Dermis blood vessel endothelial cell (primary cell): ENCODE measurements around the gene DOK6. TPM values are rescaled to one million over a fixed set of nuclear protein-coding genes. Genes with fewer than 3 reads are reported as not detected.

Source experiments
- DNase-seq: peaks from one replicate; pipeline ENCODE4 v3.0.0; 2010
- total RNA-seq: library from RNA; depleted of rRNA; stranded (reverse); fragments of >200 nt; gene quantifications from 2 replicates; pipeline ENCODE4 v1.2.3, GENCODE V29; 2014

Gene DOK6
- total RNA-seq, 1 donor from 2014 or later, result under 0.01 TPM

GRCh38 chr18:69444221-69444620 lies 43.5 kb downstream of the DOK6 start:
- DNase-seq, result no peak

DNA sequence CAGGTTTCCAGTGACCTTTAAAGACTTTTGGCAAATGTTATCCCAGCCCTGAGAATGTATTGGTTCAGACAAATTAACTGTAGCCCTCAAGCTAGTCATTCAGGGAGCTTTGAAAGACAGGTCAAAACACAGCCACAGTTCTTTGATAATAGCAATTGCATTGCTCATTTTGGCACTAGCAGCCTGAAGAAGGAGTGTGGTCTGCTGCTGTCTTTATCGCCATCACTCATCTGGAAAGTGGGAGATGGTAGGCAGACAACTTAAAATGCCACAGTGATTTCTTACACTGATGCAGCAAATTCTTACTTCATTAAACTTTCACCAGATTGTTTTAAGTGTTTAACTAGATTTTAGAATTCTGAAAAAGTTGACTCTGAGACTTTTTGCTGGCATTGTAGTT lies 47.2 kb downstream of the DOK6 start:
- DNase-seq, result no peak

DNA sequence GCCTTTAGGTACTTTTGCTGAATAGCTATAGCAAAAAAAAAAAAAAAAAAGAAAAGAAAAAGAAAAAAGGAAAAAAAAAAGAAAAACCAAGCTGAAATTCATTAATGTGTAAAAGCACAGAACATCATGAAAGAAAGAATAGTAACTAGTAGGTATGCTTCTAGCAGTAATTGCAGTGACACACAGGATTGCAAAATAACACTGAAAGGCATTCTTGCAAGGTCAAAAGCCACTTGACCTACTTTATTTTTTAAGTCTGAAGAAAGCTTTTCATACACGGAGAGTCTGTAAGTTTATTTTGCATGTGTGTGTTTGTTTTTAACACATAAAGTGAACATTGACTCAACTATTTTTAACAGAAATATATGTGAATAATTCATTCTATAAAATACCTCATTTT lies 54.4 kb downstream of the DOK6 start:
- no peak for DNase-seq

- DNase-seq, result no peak
Measured at GRCh38 chr18:69469444-69469919, 68.8 kb downstream of the DOK6 start.

GRCh38 chr18:69480460-69480859 lies 79.8 kb downstream of the DOK6 start:
- DNase-seq, result no peak

DNA sequence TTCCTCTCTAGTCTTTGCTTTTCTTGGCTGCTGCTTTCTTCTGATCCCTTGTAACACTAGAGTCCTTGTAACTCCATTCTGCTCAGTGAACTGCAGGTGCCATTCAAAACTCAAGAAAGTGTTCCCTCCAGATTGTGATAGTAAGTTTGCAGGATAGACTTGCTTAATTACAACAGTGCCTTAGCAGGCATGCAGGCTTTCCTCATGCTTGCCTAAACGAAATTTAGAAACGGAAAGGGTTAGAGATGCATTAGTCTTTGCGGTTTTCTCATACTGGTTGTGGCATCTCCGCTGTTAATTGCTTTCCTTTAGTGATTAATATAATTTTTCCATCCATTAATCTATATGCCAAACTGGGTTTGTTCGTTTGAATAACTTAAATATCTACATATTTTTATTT lies 82.9 kb downstream of the DOK6 start:
- DNase-seq, result no peak

DNA sequence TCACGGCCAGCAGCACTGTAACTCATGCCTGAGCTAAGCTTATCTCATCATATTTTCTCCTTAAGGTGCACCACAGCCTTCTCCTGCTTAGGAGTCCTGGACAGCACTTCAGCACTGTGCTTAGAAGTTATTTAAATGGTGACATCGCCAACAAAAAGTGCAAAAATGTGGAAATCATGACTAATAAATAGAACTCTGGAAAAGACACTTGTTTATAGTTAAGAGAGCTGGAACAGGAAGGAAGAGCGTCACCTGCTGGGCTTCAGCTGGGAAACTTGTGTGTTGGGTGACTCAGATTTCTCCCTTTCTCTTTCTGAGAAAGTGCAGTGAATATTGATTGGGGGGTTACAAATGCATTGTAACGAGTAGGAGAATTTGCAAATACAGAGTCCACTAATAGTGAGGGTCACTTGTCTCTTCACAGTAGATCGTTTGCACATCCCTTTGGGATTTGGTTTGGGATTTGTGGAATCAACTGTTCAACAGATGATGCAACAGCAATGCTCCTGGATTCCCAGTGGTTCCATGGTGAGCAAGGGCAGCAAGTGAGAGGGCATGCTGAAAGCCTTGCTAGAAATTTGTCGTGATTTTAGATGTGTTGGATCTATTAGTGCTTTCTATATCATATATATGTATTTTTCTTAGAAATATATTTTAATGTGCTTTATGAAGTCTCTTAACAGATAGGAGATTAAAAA lies 84.2 kb downstream of the DOK6 start:
- peak; percentile 1 for DNase-seq

- DNase-seq, result no peak
Measured at GRCh38 chr18:69487488-69488394, 87.1 kb downstream of the DOK6 start.

DNA sequence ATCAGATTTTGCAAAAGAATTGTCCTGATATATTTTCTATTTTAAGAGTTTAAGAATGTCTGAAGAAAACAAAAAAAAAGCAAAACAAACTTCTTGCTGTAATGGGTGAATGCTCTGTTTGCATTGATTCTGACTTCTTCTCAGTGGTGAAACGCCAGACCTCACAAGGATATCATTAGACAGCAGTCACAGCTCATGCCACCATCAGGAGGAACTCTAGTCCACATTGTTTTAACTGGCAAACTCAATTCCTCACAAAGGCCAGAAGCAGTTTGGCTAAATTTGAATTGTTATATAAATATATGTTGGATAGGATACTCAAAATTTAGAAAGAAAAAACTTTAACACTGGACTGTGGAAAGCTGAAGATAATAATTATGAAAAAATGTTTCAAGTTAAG lies 89.4 kb downstream of the DOK6 start:
- DNase-seq, result no peak

GRCh38 chr18:69490813-69491212 lies 90.1 kb downstream of the DOK6 start:
- no peak for DNase-seq

DNA sequence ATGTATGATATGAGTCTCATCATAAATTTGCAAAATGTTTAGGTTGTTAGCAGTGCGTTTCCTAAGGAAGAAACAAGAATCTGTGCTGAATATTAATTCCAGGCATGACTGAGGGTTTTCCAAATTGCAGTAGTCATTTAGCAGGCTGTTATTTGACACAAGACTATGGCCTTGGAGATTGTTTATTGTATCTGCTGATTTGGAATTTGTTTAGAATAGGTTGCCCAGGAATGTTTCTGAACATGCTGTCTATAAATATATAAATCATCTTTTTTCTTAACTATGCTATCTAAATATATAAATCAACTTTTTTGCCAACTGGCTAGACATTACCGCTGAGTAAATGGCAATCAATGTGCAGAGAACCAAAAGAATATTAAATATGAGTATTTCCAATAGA lies 90.9 kb downstream of the DOK6 start:
- no peak for DNase-seq

DNA sequence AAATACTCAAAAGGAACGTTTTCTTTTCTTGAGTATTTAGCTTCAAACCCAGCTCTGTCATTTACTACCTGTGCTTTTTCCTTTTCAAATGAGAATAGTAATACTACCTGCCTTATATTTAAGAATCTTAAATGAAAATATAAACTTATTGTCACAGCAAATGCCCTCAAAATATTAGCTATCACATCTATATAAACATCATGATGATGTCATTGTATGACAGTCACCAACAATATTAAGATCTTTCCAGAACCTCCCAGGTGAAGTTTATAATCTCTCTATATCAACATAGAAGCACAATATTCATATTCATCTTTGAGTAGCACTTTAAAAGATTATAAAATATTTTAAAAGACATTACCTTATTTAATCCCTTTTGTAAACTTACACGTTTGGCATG lies 92.2 kb downstream of the DOK6 start:
- DNase-seq, result no peak

DNA sequence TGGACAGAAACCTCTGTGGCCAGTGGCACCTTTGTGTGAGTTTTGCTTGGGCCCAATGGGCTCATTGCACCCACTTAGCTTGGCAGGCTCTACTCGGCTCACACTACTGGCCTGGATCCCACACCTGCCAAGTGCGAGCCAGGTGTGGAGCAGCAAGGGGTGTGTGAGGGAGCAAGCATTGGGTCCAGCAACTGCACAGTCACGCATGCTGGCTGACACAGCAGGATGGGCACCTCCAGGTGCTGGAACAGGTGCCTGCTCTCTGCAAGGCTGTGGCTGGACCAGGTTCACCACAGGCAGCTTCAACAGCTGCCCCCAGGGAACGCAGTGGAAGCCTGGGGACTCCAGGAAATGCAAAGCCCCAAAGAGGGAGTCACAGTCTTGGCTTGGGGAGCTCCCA lies 94.2 kb downstream of the DOK6 start:
- DNase-seq, result no peak

- no peak for DNase-seq
Measured at GRCh38 chr18:69495338-69495737, 94.7 kb downstream of the DOK6 start.

DNA sequence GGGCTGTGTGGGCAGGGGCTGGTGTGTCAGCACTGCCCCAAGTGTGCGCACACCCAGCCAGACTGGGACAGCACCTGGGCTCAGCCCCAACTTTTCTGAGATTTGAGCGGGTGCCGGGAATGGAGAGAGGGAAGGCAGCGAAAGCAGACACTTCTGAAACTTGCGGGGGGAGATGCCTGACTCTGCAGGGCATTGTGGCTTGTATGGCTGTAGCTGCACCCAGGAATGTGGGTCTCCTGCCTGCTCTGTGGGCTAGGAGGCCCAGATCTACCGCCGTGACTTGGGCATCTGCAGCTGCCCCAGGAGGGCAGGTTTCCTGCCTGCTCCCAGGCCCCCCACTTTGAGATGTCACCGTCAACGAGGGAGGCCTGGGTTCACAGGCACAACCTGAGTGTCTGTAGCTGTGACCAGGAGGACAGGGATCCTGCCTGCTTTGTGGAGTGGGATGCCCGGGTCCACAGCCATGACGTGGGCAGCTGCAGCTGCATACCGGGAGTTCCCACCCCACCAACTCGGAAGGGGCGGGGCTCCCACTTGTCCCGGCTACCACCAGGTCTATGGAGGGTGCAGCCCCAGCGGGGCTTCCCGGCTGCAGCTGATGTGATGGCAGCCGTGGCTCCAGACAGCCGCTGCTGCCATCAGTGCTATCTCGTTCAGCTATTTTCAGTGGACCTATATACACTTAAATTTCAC lies 95.3 kb downstream of the DOK6 start:
- no peak for DNase-seq

- DNase-seq, result no peak
Measured at GRCh38 chr18:69518989-69519388, 118.3 kb downstream of the DOK6 start.

DNA sequence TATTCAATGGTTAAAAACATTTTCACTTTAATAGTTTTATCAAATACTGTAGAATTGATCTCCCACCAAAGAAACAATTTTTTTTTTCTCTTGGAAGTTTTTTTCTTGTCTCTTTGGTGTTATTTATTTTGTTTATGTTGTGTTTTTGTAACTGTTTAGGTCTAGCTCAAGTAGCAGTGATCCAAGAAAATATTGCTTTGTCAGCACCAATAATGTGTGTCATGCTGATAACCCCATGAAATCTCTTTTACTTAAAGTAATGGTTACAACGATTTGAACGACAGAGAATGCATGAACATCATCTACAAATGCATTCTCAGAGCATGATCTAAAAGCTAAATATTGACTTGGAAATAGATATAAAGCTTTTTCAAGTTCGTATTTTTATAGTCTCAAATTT lies 122.9 kb downstream of the DOK6 start:
- no peak for DNase-seq

GRCh38 chr18:69528435-69528834 lies 127.7 kb downstream of the DOK6 start:
- DNase-seq, result no peak

DNA sequence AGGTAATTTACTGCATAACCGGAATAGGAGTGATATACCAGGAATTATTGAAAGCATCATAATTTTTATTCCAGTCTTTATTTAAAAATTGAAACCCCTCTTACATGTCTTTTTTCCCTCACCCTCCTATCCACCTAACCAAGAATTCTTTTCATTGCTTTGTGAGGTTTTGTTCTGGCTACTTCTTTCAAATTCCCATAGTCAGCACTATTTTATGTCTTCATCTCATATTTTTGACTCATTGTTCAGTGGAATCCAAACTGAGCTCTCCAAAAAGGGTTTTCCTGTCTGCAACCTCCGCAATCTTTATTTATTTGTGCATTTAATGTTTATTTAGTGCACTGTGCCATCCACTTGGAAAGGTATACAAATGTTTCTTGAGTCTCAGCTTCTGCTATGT lies 128.5 kb downstream of the DOK6 start:
- DNase-seq, result no peak

DNA sequence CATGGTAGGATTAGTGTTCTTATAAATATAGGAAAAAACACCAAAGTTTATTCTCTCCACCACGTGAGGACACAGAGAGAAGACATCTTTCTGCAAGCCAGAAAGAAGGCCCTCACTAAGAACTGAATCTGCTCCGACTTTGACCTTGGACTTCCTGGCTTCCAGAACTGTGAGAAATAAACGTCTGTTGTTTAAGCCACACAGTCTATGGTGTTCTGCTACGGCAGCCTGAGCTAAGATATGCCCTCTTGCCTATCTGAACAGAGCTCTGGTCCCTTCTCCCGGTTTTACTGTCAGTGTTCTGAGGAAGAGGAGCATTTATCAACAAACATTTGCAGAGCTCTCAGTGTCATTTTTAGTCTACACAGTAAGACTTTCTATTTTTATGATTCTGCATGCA lies 131.3 kb downstream of the DOK6 start:
- DNase-seq, result no peak

GRCh38 chr18:69537183-69537582 lies 136.5 kb downstream of the DOK6 start:
- no peak for DNase-seq

DNA sequence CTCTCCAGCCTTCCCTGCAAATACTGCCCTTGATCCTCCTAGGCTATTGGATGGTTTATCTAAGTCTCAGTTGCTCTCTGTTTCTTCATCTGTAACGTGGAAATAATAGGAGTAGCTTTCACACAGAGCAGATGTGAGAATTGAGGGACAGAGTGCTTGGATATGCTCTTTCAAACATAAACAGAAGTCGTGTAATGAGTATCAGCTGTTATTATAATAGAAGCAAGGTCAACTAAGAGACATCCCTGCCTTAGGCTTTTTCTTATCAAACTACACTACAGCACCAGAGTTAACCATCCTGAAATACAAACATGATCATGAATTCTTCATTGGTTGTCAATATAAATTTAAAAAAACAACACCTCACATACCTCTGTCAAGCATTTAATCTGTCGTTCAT lies 138.2 kb downstream of the DOK6 start:
- no peak for DNase-seq

DNA sequence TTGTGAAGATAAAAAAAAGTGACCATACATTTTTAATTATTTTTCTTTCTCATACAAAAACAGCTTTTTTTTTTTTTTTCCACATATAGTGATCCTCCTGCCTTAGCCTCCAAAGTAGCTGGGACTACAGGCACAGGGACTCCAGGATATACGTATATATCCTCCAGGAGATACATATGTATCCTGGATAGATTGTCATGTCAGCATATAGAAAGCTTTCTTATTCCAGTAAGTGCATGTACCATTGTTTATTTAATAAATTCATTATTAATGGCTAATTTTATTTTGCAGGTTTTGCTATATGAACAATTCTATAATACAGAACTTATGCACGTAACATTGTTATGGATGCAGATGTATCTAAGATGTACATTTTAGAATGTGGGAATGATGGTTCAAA lies 138.7 kb downstream of the DOK6 start:
- no peak for DNase-seq
